Loucy (cell line): ENCODE measurements around the gene SPRED2.

Experiments used
- H2AFZ ChIP-seq: fragments of 200-600 bp; sonication (generic); 2 replicates; pipeline ENCODE4 v1.6.0; 2016; ENCODE audit warnings: antibody characterized with exemption, mild to moderate bottlenecking, low read length, moderate library complexity
- H3F3A ChIP-seq: fragments of 200-600 bp; 2 replicates; pipeline ENCODE4 v1.6.0; 2016; ENCODE audit warnings: antibody characterized with exemption, low read depth, mild to moderate bottlenecking
- H3K27me3 ChIP-seq: fragments of 200-600 bp; sonication (generic); 2 replicates; pipeline ENCODE4 v1.6.1; 2014; ENCODE audit warnings: low read length, mild to moderate bottlenecking; ENCODE audit not compliant: insufficient read depth, poor library complexity, severe bottlenecking
- H3K36me3 ChIP-seq: fragments of 200-600 bp; sonication (generic); 2 replicates; pipeline ENCODE4 v1.6.1; 2016; ENCODE audit warnings: low read length; ENCODE audit not compliant: insufficient read depth
- H3K4me1 ChIP-seq: fragments of 200-600 bp; sonication (generic); 2 replicates; pipeline ENCODE4 v1.5.1; 2014; ENCODE audit warnings: low read length, mild to moderate bottlenecking; ENCODE audit not compliant: insufficient read depth, poor library complexity, severe bottlenecking
- H3K4me2 ChIP-seq: fragments of 200-600 bp; sonication (generic); 2 replicates; pipeline ENCODE4 v1.6.0; 2014; ENCODE audit warnings: antibody characterized with exemption, low read length, low read depth, mild to moderate bottlenecking; ENCODE audit not compliant: poor library complexity, severe bottlenecking
- H3K4me3 ChIP-seq: fragments of 200-600 bp; sonication (generic); 2 replicates; pipeline ENCODE4 v1.5.1; 2014; ENCODE audit warnings: low read length, mild to moderate bottlenecking, mixed read lengths; ENCODE audit not compliant: poor library complexity, severe bottlenecking
- H3K79me2 ChIP-seq: fragments of 200-600 bp; sonication (generic); 2 replicates; pipeline ENCODE4 v1.6.1; 2014; ENCODE audit warnings: low read length; ENCODE audit not compliant: insufficient read depth
- H3K9ac ChIP-seq: fragments of 200-600 bp; sonication (generic); 2 replicates; pipeline ENCODE4 v1.6.0; 2014; ENCODE audit warnings: mild to moderate bottlenecking, low read depth, low read length, moderate library complexity; ENCODE audit not compliant: poor library complexity, severe bottlenecking
- H3K9me2 ChIP-seq: fragments of 200-600 bp; sonication (generic); replicated peaks from 2 replicates; pipeline ENCODE4 v1.6.1; 2016; ENCODE audit warnings: low read depth, low read length, mixed read lengths
- H3K9me3 ChIP-seq: fragments of 200-600 bp; sonication (generic); 2 replicates; pipeline ENCODE4 v1.6.1; 2014; ENCODE audit warnings: mild to moderate bottlenecking, antibody characterized with exemption, low read length, low read depth; ENCODE audit not compliant: insufficient read depth
- H4K20me1 ChIP-seq: fragments of 200-600 bp; sonication (generic); 2 replicates; pipeline ENCODE4 v1.6.0; 2014; ENCODE audit warnings: antibody characterized with exemption, low read length, mild to moderate bottlenecking; ENCODE audit not compliant: insufficient read depth, poor library complexity, severe bottlenecking
- CTCF ChIP-seq: fragments of 200-600 bp; sonication (generic); conservative IDR thresholded peaks from 2 replicates; pipeline ENCODE4 v1.5.1; 2014; ENCODE audit warnings: mild to moderate bottlenecking, antibody characterized with exemption, low read length
- EZH2phosphoT487 ChIP-seq: fragments of 200-600 bp; IDR thresholded peaks from 2 replicates; pipeline ENCODE4 v1.6.1; 2018; ENCODE audit warnings: antibody characterized with exemption, mild to moderate bottlenecking, moderate library complexity, borderline replicate concordance

SPRED2 gene

GRCh38 chr2:65344689-65345088, 87.7 kb downstream of the SPRED2 start:
- Histone ChIP-seq H4K20me1 (no peaks in the 10 kb centered on the region), H3K9ac (no peak overlapping the region), H3K4me2 (no peak overlapping the region), H3K79me2 (peaks cover 14% of the 10 kb centered on the region; the same call in 1 of the 2 replicates), H3F3A (no peaks in the 10 kb centered on the region), H3K27me3 (no peaks in the 10 kb centered on the region), H3K4me1 (peaks cover 11% of the 10 kb centered on the region), H3K4me3 (no peak overlapping the region), H2AFZ (no peak overlapping the region), H3K36me3 (no peaks in the 10 kb centered on the region; the same call in 1 of the 2 replicates), H3K9me2 (no peaks in the 10 kb centered on the region), H3K9me3 (no peaks in the 10 kb centered on the region)
- TF ChIP-seq CTCF = no peak
- no peak for TF ChIP-seq EZH2phosphoT487

DNA sequence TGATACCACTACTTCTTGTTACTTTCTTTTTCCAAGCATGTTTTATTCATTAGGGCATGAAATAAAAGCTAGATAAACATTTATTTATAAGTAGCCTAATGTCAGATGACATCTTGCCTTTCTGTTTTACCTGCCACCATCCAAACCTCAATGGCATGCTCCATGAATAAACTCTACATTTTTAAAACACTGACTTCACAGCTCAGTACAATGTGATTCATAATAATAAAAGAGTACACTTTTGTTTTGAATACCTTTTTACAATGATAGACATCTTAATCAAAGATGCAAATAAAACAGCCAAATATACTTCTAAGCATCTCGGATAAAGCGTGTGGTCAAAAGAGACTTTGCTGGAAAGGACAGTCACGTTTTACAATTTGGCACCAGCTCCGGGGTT, 88.2 kb downstream of the SPRED2 start:
- H3K9me3 ChIP-seq = no peaks in the 10 kb centered on the region
- TF ChIP-seq EZH2phosphoT487 (no peak), CTCF (no peak)
- H3K9me2 ChIP-seq = no peaks in the 10 kb centered on the region
- H2AFZ ChIP-seq = no peak overlapping the region
- H3K79me2 ChIP-seq = peaks cover 10% of the 10 kb centered on the region; the same call in 1 of the 2 replicates
- no peak overlapping the region for H3K9ac ChIP-seq
- no peaks in the 10 kb centered on the region for H3F3A ChIP-seq
- H4K20me1 ChIP-seq = no peaks in the 10 kb centered on the region
- H3K4me1 ChIP-seq = peaks cover 6% of the 10 kb centered on the region
- no peaks in the 10 kb centered on the region; the same call in 1 of the 2 replicates for H3K36me3 ChIP-seq
- no peak overlapping the region for H3K4me3 ChIP-seq
- H3K4me2 ChIP-seq = no peak overlapping the region
- no peaks in the 10 kb centered on the region for H3K27me3 ChIP-seq

DNA sequence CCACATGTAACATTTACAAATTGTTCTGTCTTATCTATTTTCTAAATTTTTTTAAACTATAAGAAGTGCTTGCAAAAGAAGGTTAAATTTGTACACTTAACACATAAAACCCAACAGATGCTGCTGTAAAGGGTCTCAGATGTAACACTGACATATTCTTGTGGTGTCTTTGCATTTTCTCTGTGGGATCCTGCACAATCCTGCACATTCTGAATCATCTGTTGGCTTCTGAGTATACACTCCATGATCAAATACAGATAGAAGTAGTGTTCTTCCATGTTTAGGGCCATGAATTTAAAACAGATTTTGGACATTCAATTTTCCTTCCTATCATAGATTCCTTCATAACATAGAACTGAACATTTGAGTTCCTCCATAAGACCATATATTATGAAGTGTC, 89.0 kb downstream of the SPRED2 start:
- Histone ChIP-seq H2AFZ (no peak overlapping the region), H3K9me3 (no peaks in the 10 kb centered on the region), H4K20me1 (no peaks in the 10 kb centered on the region), H3K9ac (no peak overlapping the region), H3K36me3 (no peaks in the 10 kb centered on the region; the same call in 1 of the 2 replicates), H3K79me2 (peaks cover 10% of the 10 kb centered on the region; the same call in 1 of the 2 replicates), H3K27me3 (no peaks in the 10 kb centered on the region), H3K4me2 (no peak overlapping the region), H3K9me2 (no peaks in the 10 kb centered on the region), H3F3A (no peaks in the 10 kb centered on the region), H3K4me3 (no peak overlapping the region), H3K4me1 (peaks cover 6% of the 10 kb centered on the region)
- TF ChIP-seq EZH2phosphoT487 (no peak), CTCF (no peak)
